OCI-M1 (cell line): Measurements from ENCODE around the gene POU2F1.
"Not testable (repeated sequence)": the region's sequence is repeated elsewhere in the genome, so short reads cannot be mapped to it uniquely, and the experiment has no call there.

Experiments
- DNase-seq: peaks from one replicate; lab custom pipeline; 2025; lab: John Stamatoyannopoulos, UW

Gene POU2F1

GRCh38 chr1:167205306-167206050 lies 15.2 kb upstream of the POU2F1 start:
- not testable (repeated sequence) for DNase-seq

- no peak for DNase-seq
Measured at GRCh38 chr1:167206166-167206835, 14.4 kb upstream of the POU2F1 start.

DNA sequence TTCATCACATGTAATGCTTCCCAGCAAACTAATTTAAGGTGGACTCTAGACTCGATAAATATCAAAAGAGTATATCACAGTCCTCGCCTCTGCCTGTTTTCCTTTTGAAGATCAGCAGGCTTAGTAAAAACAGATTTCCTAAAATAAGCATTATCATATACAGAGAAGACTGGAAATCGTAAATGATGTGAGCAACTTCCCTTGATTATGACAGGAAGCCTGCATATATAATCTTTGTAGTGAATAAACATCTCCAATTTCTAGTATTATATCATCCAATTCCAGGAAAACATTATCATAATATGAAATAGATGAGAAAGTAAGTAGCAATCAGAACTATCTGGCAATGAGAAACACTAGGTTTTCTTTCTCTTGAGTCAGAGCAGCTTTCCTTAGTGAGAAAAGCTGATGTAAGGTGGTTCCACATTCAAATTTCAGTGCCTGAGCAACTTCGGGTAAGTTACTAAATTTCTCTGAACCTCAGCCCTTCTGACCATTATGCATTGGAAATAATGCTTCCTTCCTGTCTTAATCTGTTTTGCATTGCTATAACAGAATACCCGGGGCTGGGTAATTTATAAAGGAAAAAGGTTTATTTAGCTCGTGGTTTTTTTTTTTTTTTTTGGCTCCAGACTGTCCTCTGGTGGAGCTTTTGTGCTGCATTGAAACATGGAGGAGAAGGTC lies 12.6 kb upstream of the POU2F1 start:
- DNase-seq, result peak; percentile 63

DNA sequence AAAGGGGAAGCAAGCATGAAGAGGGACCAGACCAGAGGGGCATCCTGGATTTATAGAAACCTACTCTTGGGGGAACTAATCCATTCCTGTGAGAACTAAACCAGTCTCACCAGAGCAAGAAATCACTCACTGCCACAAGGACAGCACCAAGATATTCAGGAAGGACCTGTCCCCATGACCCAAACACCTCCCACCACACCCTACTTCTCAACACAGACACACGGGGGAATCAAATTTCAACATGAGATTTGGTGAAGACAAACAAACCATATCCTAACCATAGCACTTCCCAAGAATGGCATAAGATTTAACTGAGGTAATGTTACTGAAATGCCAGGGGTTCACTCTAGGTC lies 12.1 kb upstream of the POU2F1 start:
- no peak for DNase-seq

DNA sequence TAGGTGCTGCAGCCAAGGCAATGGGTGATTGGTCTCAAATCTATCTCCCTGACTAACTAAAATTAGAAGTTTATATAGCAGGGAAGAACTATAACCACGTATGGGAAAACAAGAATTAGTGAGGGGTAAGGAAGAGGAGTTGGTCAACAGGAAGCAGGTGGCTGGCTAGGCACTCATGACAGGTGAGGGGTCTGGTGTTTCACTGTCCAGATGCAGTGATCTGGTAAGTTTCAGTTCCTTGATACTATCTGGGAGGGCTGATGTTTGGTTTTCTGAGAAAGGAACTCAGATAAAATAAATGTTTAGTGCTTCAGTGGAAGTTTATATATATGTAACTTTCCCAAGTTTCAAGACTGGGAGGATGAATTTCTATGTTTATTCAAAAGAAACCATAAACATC lies 11.6 kb upstream of the POU2F1 start:
- no peak for DNase-seq

DNA sequence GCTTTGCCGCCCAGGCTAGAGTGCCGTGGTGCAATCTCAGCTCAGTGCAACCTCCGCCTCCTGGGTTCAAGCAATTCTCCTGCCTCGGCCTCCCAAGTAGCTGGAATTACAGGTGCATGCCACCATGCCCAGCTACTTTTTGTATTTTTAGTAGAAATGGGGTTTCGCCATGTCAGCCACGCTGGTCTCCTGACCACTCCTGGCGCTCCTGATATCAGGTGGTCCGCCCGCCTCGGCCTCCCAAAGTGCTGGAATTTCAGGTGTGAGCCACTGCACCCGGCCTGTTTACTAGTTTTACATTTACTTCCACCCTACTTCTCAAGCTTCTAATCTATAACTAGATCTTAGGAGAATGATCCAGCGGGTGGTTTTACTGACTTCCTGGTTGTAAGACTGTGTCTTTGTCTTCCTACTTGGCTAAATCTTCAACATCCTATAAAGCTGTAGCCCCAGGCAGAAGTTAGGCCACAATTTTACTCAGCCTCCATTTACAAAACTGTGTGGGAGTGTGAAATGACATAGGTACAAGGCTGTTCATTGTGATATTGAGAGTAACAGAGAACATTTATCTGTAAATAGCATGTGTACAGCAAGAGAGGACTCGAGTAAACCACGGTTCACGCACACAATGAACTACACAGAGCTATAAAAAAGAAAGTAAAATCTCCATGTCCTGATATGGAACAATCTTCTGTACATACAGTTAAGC lies 9.6 kb upstream of the POU2F1 start:
- peak; percentile 45 for DNase-seq

GRCh38 chr1:167212025-167212424 lies 8.7 kb upstream of the POU2F1 start:
- no peak for DNase-seq

DNA sequence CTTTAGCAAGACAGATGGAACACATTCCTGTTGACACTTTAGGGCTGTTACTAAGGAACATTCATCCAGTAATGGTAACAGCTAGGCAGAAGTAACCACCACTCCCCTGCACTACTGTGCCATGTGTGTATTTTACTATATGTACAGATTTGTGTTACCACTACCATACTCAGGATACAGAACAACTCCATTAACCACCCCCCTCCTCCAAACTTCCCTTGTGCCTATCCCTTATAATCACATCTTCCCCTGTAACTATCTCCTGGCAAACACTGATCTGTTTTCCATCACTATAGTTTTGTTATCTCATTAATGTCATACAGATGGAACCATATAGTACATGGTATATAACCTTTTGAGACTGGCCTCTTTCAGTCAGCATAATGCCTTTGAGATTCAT lies 3.9 kb upstream of the POU2F1 start:
- DNase-seq, result no peak

GRCh38 chr1:167219194-167219593 lies 1.5 kb upstream of the POU2F1 start:
- DNase-seq, result peak; percentile 52

GRCh38 chr1:167219646-167220536 lies 795 bp upstream of the POU2F1 start:
- DNase-seq, result peak; percentile 93

GRCh38 chr1:167221126-167221737 lies 546 bp downstream of the POU2F1 start:
- no peak for DNase-seq

GRCh38 chr1:167221738-167222610 lies 1.3 kb downstream of the POU2F1 start:
- DNase-seq, result peak; percentile 93

DNA sequence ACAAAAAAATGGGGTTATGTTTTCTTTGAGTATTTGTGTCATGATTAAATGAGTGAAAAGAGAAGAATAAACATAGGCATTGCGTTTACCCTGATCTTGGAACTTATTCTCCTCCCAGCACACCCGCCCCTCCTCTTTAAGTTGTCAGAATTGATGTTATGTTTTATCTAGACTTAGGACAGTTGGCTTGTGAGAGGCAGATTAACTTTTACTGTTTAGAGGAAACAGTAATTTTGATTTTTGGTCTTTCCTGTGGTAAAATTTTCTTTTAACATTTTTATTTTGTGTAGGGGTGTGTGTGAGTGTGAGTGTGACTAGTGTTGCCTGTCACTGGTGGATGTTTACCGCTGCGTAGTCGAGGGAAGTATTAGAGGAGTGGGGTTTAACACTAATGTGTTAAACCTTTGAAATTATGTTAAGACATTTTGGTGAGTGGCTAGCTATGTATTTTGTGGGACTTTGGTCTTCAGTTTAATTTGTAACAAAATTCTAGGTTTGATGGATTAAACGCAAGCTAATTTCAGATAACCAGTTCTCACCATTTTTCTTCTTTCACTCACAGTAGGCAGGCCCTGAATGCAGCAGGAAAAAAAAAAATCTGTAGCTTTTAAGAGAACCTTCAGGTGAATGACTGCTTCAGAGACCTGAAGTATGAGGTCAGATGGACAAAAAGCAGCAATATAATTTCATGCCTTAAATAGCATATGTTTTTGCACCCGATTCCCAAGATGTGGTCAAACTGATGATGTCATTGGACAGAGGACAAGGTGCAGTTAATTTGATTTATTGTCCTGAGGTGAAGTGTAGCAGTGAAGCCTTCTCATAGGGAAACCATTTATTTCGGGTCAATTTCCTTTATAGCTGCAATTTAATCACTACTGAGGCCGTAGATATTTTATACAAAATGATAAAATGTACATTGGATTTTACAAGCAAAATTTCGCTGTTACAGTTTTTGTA lies 2.7 kb downstream of the POU2F1 start:
- DNase-seq, result peak; percentile 65

GRCh38 chr1:167224734-167225235 lies 4.1 kb downstream of the POU2F1 start:
- not testable (repeated sequence) for DNase-seq

DNA sequence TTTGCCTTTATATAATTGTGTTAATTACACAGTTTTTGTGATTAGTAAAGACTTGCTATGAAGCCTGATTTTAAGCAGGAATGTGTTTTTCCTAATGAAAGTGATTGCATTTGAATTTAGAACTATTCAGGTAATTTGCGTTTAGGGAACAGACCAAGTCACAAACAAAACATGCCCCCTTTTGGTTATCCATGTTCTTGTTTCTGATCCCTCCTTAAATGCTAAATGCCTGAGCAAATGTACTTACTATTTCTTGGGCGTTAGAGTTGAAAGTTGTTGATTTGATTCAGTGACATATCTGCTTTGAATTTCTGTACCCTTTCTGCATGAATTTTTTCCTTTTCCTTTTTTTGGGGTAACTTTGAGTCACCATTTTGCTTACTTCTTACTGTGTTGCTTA lies 5.2 kb downstream of the POU2F1 start:
- peak; percentile 28 for DNase-seq

DNA sequence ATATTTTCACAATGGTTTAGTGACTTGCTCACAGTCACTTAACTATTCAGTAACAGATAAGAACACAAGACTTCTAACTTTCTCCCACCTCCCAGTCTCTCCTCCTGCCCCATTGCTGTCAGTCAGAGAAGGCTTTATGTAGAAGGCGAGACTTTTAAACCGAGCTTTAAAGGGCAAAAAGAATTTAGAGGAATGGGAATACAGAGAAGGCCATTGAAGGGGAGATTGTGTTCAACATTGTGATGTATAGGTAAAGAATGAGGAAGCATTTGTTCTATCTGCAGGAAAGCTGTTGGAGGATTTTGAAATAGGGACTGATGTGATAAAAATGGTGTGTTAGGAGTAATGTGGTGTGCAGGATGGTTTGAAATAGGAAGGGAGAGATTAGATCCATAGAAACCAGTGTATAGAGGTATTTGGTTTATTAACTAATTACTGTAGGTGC lies 7.3 kb downstream of the POU2F1 start:
- peak; percentile 77 for DNase-seq

- peak; percentile 83 for DNase-seq
Measured at GRCh38 chr1:167229719-167230385, 9.2 kb downstream of the POU2F1 start.

- DNase-seq, result peak; percentile 36
Measured at GRCh38 chr1:167230437-167230836, 9.8 kb downstream of the POU2F1 start.
